ENCODE measurements around the gene SPATA17.

DNA sequence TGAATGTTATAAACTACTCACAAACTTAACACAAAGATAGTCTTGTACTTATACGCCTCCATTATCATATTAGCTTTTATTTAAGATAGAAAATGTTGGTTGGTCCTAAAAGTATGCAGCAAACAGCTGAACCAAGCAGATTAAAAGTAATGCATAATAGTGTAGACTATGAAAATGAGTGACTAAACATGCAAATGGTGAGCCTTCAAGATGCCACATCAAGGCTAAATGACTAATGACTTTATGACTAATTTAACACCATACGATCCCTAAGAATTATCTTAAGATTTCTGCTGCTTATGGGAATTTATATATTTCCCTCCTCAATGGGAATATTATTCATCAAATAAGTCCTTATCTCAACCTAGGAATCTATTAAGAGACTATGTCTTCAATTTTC is 4.8 kb upstream of the SPATA17 start:
- TF ChIP-seq CTCF (IDR thresholded peaks at IDR 0.05; ENCODE audit: poor library complexity, severe bottlenecking) (no peak), EZH2 (IDR thresholded peaks at IDR 0.05; ENCODE audit: borderline replicate concordance, insufficient read depth, low read length, poor library complexity, severe bottlenecking) (no peak), POLR2AphosphoS5 (IDR thresholded peaks at IDR 0.05) (no peak)

Data from neural cell (in vitro differentiated cells).